SK-N-SH (cell line): ENCODE results near the gene ING2. TPM values are rescaled to one million over a fixed set of nuclear protein-coding genes. Genes with fewer than 3 reads are reported as not detected.

ENCODE experiments used
- CTCF ChIA-PET: fragments of 300-600, 350-600 bp; formaldehyde crosslinking; extraction: SDS; loops from one replicate; lab custom pipeline; 2021; lab: Yijun Ruan, JAX
- POLR2A ChIA-PET: fragments of 350-600 bp; sonication (Branson Sonifier 250); formaldehyde crosslinking; extraction: SDS; loops from one replicate; lab custom pipeline; 2020; ENCODE audit warnings: antibody characterized with exemption, inconsistent platforms; lab: Yijun Ruan, JAX
- DNase-seq: peaks from one replicate; pipeline ENCODE4 v3.0.0; 2012
- H2AFZ ChIP-seq: fragments of 200-600 bp; sonication (generic); 2 replicates; pipeline ENCODE4 v1.8.1; 2016; ENCODE audit warnings: antibody characterized with exemption, mild to moderate bottlenecking, low read depth
- H3F3A ChIP-seq: fragments of 200-600 bp; sonication (generic); replicated peaks from 2 replicates; pipeline ENCODE3; 2016; ENCODE audit warnings: antibody characterized with exemption, mild to moderate bottlenecking; ENCODE audit not compliant: insufficient read depth
- H3K27ac ChIP-seq, 2 experiments: fragments of 200-500 bp in 1 of 2; fragments of 200-600 bp in 1 of 2; sonication (Bioruptor generic) in 1 of 2; sonication (generic), shearing (Covaris generic) in 1 of 2; 2 replicates each; pipeline versions ENCODE4 v1.5.1 to v1.6.1; 2014 to 2016; ENCODE audit warnings: low read depth in 2 of 2, inconsistent platforms in 1 of 2, low read length in 1 of 2, mild to moderate bottlenecking in 1 of 2, mixed read lengths in 1 of 2
- H3K27me3 ChIP-seq: fragments of 200-600 bp; sonication (generic), shearing (Covaris generic); 2 replicates; pipeline ENCODE4 v1.6.1; 2016; ENCODE audit warnings: mixed run types; ENCODE audit not compliant: insufficient read depth
- H3K36me3 ChIP-seq, 2 experiments: fragments of 200-500 bp in 1 of 2; fragments of 200-600 bp in 1 of 2; sonication (Bioruptor generic) in 1 of 2; sonication (generic) in 1 of 2; replicated peaks in 1 of 2; 2 replicates each; pipeline versions ENCODE3 to v1.5.1; 2014 to 2016; ENCODE audit warnings: low read length in 1 of 2, mild to moderate bottlenecking in 1 of 2; ENCODE audit not compliant: insufficient read depth in 2 of 2, control insufficient read depth in 1 of 2
- H3K4me1 ChIP-seq, 2 experiments: fragments of 200-500 bp in 1 of 2; fragments of 200-600 bp in 1 of 2; sonication (Bioruptor generic) in 1 of 2; sonication (generic), shearing (Covaris generic) in 1 of 2; 2 replicates each; pipeline versions ENCODE4 v1.5.1 to v1.6.1; 2014 to 2016; ENCODE audit warnings: low read depth in 1 of 2, low read length in 1 of 2, mixed run types in 1 of 2; ENCODE audit not compliant: insufficient read depth in 2 of 2, control insufficient read depth in 1 of 2
- H3K4me2 ChIP-seq: fragments of 200-600 bp; sonication (generic), shearing (Covaris generic); 2 replicates; pipeline ENCODE4 v1.6.1; 2017; ENCODE audit warnings: mixed run types
- H3K4me3 ChIP-seq, 2 experiments: fragments of 200-500 bp in 1 of 2; fragments of 200-600 bp in 1 of 2; sonication (Bioruptor generic) in 1 of 2; sonication (generic), shearing (Covaris generic) in 1 of 2; 2 replicates each; pipeline versions ENCODE4 v1.5.1 to v1.8.1; 2014 to 2016; ENCODE audit warnings: low read depth in 2 of 2, inconsistent platforms in 1 of 2, low read length in 1 of 2, mild to moderate bottlenecking in 1 of 2, mixed read lengths in 1 of 2, moderate library complexity in 1 of 2
- H3K79me2 ChIP-seq: fragments of 200-600 bp; sonication (generic); 2 replicates; pipeline ENCODE4 v1.8.1; 2017; ENCODE audit warnings: mild to moderate bottlenecking; ENCODE audit not compliant: insufficient read depth
- H3K9ac ChIP-seq: fragments of 200-600 bp; sonication (generic); 2 replicates; pipeline ENCODE4 v1.6.1; 2017; ENCODE audit warnings: mixed run types
- H3K9me2 ChIP-seq: fragments of 200-600 bp; sonication (generic); 2 replicates; pipeline ENCODE4 v1.6.1; 2017; ENCODE audit warnings: mixed run types
- H3K9me3 ChIP-seq: fragments of 200-600 bp; sonication (generic); 2 replicates; pipeline ENCODE4 v1.6.1; 2017; ENCODE audit warnings: mixed run types, mild to moderate bottlenecking, moderate library complexity
- H4K20me1 ChIP-seq: fragments of 200-600 bp; sonication (generic); 2 replicates; pipeline ENCODE4 v1.6.1; 2017; ENCODE audit warnings: mild to moderate bottlenecking, mixed run types; ENCODE audit not compliant: insufficient read depth
- ELF1 ChIP-seq: IDR thresholded peaks from 2 replicates; pipeline ENCODE4 v1.4.0; 2012
- EP300 ChIP-seq, 2 experiments: IDR thresholded peaks; 2 replicates each; pipeline versions ENCODE4 v1.4.0 to v1.6.1; 2012; ENCODE audit warnings: borderline replicate concordance in 1 of 2, low read depth in 1 of 2, low read length in 1 of 2
- EZH2phosphoT487 ChIP-seq: fragments of 200-600 bp; sonication (generic); IDR thresholded peaks from 2 replicates; pipeline ENCODE4 v1.6.1; 2017; ENCODE audit warnings: low read depth, mixed run types, mild to moderate bottlenecking, antibody characterized with exemption, moderate library complexity, borderline replicate concordance
- FOSL2 ChIP-seq: IDR thresholded peaks from 2 replicates; pipeline ENCODE4 v1.4.0; 2012; ENCODE audit warnings: low read depth, mild to moderate bottlenecking, moderate library complexity, borderline replicate concordance
- FOXM1 ChIP-seq: IDR thresholded peaks from 2 replicates; pipeline ENCODE4 v1.4.0; 2012; ENCODE audit warnings: low read depth, mild to moderate bottlenecking
- GABPA ChIP-seq: IDR thresholded peaks from 2 replicates; pipeline ENCODE4 v1.4.0; 2012; ENCODE audit warnings: low read depth, mild to moderate bottlenecking
- GATA2 ChIP-seq: sonication (generic); formaldehyde crosslinking; IDR thresholded peaks from 2 replicates; pipeline ENCODE4 v1.5.0; 2020; ENCODE audit warnings: mild to moderate bottlenecking, missing genetic modification reagents
- MEF2A ChIP-seq: IDR thresholded peaks from 2 replicates; pipeline ENCODE4 v1.4.0; 2012; ENCODE audit warnings: low read depth, borderline replicate concordance
- NFIC ChIP-seq: IDR thresholded peaks from 2 replicates; pipeline ENCODE4 v1.4.0; 2012; ENCODE audit warnings: borderline replicate concordance
- NRF1 ChIP-seq: IDR thresholded peaks from 2 replicates; pipeline ENCODE4 v1.6.1; 2012; ENCODE audit warnings: low read depth, mild to moderate bottlenecking, low read length
- POLR2AphosphoS5 ChIP-seq: IDR thresholded peaks from 2 replicates; pipeline ENCODE4 v1.6.1; 2012; ENCODE audit warnings: low read depth, low read length
- RXRA ChIP-seq: IDR thresholded peaks from 2 replicates; pipeline ENCODE4 v1.4.0; 2012; ENCODE audit warnings: low read depth, mild to moderate bottlenecking, borderline replicate concordance
- TAF1 ChIP-seq: IDR thresholded peaks from 2 replicates; pipeline ENCODE4 v1.6.1; 2012; ENCODE audit warnings: low read depth, mild to moderate bottlenecking, low read length, moderate library complexity, borderline replicate concordance
- TEAD4 ChIP-seq: IDR thresholded peaks from 2 replicates; pipeline ENCODE4 v1.4.0; 2012; ENCODE audit warnings: mild to moderate bottlenecking, borderline replicate concordance; ENCODE audit not compliant: insufficient read depth
- YY1 ChIP-seq: IDR thresholded peaks from 2 replicates; pipeline ENCODE4 v1.4.0; 2012; ENCODE audit warnings: low read depth, mild to moderate bottlenecking
- WGBS: methylation state at CpG from one replicate; pipeline ENCODE4 v1.1.6; 2017; ENCODE audit warnings: low lambda C conversion rate; 5-methylcytosine and 5-hydroxymethylcytosine counted together
- polyA plus RNA-seq, 3 experiments: library from polyadenylated mRNA; depleted of rRNA; stranded (reverse); fragments of >200 nt; gene quantifications; 2 replicates each; pipeline ENCODE4 v1.2.3, GENCODE V29; 2012
- TF ChIP-seq, protein P1 (sequence below): IDR thresholded peaks from 2 replicates; pipeline ENCODE4 v1.4.0; 2012; ENCODE audit warnings: low read depth, borderline replicate concordance
- TF ChIP-seq, protein P2 (sequence below): IDR thresholded peaks from 2 replicates; pipeline ENCODE4 v1.4.0; 2012; ENCODE audit warnings: low read depth
- TF ChIP-seq, protein P3 (sequence below): IDR thresholded peaks from 2 replicates; pipeline ENCODE4 v1.4.0; 2012; ENCODE audit warnings: low read depth, borderline replicate concordance
- TF ChIP-seq, protein P4 (sequence below): fragments of 150-350 bp; IDR thresholded peaks from 2 replicates; pipeline ENCODE4 v1.6.1; 2017; ENCODE audit warnings: antibody characterized with exemption, low read length, low read depth, borderline replicate concordance
- TF ChIP-seq, protein P5 (sequence below): fragments of 150-350 bp; IDR thresholded peaks from 2 replicates; pipeline ENCODE4 v1.6.1; 2016; ENCODE audit warnings: mild to moderate bottlenecking, low read depth, low read length

Gene ING2
- polyA plus RNA-seq, 1 of the 3 experiments (the other 2 are of a cell fraction) = 15.1 TPM

DNA sequence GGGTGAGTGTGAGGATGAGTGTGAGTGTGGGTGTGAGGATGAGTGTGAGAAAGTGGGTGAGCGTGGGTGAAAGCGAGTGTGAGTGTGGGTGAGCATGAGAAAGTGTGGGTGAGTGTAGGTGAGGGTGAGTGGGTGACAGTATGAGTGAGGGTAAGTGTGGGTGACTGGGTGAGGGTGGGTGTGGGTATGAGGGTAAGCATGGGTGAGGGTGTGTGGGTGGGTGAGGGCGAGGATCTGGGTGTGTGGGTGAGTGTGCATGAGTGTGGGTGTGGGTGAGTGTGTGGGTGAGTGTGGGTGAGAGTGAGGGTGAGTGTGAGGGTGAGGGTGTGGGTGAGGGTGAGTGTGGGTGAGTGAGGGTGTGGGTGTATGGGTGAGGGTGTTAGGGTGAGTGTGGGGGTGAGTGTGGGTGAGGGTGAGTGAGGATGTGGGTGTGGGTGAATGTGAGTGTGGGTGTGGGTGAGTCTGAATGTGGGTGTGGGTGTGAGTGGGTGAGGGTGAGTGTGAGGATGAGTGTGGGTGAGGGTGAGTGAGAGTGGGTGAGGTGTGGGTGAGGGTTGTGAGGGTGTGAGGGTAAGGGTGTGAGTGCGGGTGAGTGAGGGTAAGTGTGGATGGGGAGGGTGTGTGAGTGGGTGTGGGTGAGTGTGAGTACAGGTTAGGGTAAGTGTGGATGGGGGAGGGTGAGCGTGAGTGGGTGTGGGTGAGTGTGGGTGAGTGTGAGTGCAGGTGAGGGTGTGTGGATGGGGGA is 48.9 kb downstream of the ING2 start:
- Histone ChIP-seq H3K9ac (no peak overlapping the region), H3K4me2 (no peak overlapping the region), H3K9me3 (no peaks in the 10 kb centered on the region), H3K4me3 (no peak overlapping the region), H4K20me1 (no peaks in the 10 kb centered on the region), H3K4me1 (peaks cover 0 to under 1% of the 10 kb centered on the region in 2 experiments; a peak in 1 of 4 replicates), H3K27me3 (no peaks in the 10 kb centered on the region), H3F3A (no peaks in the 10 kb centered on the region), H3K9me2 (no peaks in the 10 kb centered on the region), H3K36me3 (no peaks in the 10 kb centered on the region), H3K79me2 (no peaks in the 10 kb centered on the region), H2AFZ (no peak overlapping the region), H3K27ac (no peak overlapping the region)
- ChIA-PET CTCF (no interaction called here), POLR2A (no interaction called here)
- TF ChIP-seq, protein P1, sequence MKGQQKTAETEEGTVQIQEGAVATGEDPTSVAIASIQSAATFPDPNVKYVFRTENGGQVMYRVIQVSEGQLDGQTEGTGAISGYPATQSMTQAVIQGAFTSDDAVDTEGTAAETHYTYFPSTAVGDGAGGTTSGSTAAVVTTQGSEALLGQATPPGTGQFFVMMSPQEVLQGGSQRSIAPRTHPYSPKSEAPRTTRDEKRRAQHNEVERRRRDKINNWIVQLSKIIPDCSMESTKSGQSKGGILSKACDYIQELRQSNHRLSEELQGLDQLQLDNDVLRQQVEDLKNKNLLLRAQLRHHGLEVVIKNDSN = no peak
- TF ChIP-seq MEF2A (no peak), TAF1 (no peak), RXRA (no peak), GATA2 (no peak), POLR2AphosphoS5 (no peak), FOSL2 (no peak), GABPA (no peak), NFIC (no peak), NRF1 (no peak), EP300 (IDR thresholded peaks at IDR 0.05; ENCODE audit: borderline replicate concordance in 1 of 2, low read depth in 1 of 2, low read length in 1 of 2) (no peak), FOXM1 (no peak), EZH2phosphoT487 (no peak), YY1 (no peak), ELF1 (no peak), TEAD4 (no peak)
- TF ChIP-seq, protein P2, sequence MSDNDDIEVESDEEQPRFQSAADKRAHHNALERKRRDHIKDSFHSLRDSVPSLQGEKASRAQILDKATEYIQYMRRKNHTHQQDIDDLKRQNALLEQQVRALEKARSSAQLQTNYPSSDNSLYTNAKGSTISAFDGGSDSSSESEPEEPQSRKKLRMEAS = no peak
- TF ChIP-seq, protein P3, sequence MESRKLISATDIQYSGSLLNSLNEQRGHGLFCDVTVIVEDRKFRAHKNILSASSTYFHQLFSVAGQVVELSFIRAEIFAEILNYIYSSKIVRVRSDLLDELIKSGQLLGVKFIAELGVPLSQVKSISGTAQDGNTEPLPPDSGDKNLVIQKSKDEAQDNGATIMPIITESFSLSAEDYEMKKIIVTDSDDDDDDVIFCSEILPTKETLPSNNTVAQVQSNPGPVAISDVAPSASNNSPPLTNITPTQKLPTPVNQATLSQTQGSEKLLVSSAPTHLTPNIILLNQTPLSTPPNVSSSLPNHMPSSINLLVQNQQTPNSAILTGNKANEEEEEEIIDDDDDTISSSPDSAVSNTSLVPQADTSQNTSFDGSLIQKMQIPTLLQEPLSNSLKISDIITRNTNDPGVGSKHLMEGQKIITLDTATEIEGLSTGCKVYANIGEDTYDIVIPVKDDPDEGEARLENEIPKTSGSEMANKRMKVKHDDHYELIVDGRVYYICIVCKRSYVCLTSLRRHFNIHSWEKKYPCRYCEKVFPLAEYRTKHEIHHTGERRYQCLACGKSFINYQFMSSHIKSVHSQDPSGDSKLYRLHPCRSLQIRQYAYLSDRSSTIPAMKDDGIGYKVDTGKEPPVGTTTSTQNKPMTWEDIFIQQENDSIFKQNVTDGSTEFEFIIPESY = no peak
- TF ChIP-seq, protein P4, sequence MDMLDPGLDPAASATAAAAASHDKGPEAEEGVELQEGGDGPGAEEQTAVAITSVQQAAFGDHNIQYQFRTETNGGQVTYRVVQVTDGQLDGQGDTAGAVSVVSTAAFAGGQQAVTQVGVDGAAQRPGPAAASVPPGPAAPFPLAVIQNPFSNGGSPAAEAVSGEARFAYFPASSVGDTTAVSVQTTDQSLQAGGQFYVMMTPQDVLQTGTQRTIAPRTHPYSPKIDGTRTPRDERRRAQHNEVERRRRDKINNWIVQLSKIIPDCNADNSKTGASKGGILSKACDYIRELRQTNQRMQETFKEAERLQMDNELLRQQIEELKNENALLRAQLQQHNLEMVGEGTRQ = no peak
- TF ChIP-seq, protein P5, sequence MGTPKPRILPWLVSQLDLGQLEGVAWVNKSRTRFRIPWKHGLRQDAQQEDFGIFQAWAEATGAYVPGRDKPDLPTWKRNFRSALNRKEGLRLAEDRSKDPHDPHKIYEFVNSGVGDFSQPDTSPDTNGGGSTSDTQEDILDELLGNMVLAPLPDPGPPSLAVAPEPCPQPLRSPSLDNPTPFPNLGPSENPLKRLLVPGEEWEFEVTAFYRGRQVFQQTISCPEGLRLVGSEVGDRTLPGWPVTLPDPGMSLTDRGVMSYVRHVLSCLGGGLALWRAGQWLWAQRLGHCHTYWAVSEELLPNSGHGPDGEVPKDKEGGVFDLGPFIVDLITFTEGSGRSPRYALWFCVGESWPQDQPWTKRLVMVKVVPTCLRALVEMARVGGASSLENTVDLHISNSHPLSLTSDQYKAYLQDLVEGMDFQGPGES = no peak
- WGBS = 82% methylated on average over 5 of the region's 5 CpGs
- DNase-seq = no peak
